HL-60 (cell line): ENCODE data around the gene ELMO1.

Experiments used
- GABPA ChIP-seq: IDR thresholded peaks from 2 replicates; pipeline ENCODE4 v1.6.1; 2012; ENCODE audit warnings: low read depth
- SPI1 ChIP-seq: IDR thresholded peaks from 2 replicates; pipeline ENCODE4 v1.6.1; 2012; ENCODE audit warnings: low read depth, mild to moderate bottlenecking, borderline replicate concordance
- TF ChIP-seq, protein P1 (sequence below): IDR thresholded peaks from one replicate; pipeline ENCODE4 v1.5.1; 2011; ENCODE audit warnings: low read length, control low read depth, inconsistent platforms; ENCODE audit not compliant: insufficient read depth

GRCh38 chr7:37443627-37444026 lies 5.0 kb downstream of the ELMO1 start:
- TF ChIP-seq SPI1, result no peak
- TF ChIP-seq, protein P1, sequence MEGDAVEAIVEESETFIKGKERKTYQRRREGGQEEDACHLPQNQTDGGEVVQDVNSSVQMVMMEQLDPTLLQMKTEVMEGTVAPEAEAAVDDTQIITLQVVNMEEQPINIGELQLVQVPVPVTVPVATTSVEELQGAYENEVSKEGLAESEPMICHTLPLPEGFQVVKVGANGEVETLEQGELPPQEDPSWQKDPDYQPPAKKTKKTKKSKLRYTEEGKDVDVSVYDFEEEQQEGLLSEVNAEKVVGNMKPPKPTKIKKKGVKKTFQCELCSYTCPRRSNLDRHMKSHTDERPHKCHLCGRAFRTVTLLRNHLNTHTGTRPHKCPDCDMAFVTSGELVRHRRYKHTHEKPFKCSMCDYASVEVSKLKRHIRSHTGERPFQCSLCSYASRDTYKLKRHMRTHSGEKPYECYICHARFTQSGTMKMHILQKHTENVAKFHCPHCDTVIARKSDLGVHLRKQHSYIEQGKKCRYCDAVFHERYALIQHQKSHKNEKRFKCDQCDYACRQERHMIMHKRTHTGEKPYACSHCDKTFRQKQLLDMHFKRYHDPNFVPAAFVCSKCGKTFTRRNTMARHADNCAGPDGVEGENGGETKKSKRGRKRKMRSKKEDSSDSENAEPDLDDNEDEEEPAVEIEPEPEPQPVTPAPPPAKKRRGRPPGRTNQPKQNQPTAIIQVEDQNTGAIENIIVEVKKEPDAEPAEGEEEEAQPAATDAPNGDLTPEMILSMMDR, result no peak
- no peak for TF ChIP-seq GABPA
